ENCODE data around the gene PRKCH.

Gene PRKCH

DNA sequence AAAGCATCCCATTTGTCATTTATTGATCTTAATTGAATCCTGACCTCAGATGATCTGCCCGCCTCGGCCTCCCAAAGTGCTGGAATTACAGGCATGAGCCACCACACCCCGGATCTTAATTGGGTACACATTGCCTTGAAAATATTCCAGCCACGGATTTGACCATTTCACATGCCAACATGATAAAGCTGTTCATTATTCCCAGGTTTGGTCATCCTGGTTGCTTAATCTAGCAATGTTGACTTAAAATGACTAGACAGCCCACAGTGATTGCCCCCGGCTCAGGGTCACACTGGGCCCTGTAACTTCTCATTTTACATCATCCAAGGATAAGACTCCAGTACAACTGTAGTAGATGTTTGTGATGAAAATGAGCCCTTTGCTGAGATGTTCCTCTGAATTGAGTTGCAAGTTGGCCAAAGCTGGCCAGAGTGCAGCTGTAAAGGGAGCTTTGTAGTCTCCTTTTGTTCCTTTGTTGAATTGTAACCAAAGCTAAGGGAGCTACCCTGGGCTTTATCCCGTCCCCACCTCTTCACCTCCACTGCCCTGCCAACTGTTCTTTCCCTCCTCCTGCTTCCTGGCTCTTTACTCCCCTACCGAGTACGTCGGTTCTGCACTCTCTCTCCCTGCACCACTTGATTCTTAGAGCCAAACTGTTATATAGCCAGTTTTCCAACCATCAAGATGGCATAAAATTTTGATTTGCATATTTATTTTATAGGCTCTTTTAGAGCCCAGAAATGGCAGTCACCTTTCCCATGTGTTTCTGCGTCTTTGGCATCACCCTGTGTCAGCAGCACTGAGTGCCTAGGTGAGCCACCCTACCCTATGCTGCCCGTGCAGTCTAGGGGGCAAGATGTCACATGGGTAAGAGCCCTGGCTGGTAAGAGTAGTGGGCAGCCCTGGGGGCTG, 232.6 kb downstream of the PRKCH start:
- DNase-seq (ENCODE audit: low read depth): no peak

- no peak for DNase-seq (ENCODE audit: low read depth)
Measured at GRCh38 chr14:61555056-61555838, 233.9 kb downstream of the PRKCH start.

DNA sequence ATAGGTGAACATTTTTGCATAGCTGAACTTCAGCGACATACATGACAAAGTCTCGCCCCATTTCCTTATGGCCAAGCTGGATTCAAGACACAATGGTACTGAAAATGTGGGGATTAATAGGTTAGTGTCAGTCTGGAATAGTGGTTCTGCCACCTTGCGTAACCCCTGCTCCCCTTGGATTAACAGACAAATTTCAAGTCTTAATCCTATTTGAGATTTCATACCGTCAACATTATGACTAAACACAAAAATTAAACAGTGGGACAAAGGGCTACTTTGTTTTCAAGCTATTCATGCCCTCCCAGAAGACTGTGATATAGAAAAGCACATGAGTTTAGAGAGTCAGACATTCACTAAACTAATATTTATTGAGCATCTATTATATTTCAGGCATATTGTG, 235.1 kb downstream of the PRKCH start:
- DNase-seq (ENCODE audit: low read depth): no peak

DNA sequence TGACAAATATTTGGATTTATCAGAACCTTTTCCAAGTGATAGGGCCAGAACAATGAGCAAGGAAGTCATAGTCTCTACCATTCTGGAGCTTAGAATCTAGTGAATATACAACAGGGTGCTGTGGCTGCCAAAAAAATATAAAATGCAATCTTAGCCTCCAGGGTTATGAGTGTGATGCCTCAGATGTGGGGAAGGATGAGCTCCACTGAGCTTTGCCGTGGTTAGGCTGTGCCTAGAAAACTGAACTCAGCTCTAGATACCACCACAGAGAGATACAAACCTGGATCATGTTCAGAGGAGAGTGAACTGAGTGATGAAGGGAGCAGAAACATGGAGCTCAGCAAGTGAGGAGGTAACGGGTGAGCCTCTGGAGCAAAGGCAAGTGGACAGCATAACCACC, 235.9 kb downstream of the PRKCH start:
- DNase-seq (ENCODE audit: low read depth): no peak

- no peak for DNase-seq (ENCODE audit: low read depth)
Measured at GRCh38 chr14:61557854-61558253, 236.5 kb downstream of the PRKCH start.

DNA sequence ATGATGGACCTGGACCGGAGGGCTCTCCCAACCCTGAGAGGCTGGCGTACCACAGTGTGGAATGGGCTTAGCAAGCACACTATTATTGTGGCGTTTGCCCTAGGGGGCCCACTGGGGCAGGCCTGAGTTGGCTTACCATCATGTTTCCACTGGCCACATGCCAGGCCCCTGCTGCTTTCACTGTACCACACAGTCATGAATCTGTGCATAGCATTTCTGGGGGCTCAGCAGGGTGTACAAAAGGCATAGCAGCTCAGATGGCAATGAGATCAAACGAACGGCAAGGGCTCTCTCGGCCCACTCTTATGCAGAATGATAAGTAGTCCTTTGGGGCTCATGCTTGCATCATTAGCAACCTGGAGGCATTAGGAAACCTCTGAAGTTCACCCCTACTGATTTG, 236.9 kb downstream of the PRKCH start:
- DNase-seq (ENCODE audit: low read depth): no peak

DNA sequence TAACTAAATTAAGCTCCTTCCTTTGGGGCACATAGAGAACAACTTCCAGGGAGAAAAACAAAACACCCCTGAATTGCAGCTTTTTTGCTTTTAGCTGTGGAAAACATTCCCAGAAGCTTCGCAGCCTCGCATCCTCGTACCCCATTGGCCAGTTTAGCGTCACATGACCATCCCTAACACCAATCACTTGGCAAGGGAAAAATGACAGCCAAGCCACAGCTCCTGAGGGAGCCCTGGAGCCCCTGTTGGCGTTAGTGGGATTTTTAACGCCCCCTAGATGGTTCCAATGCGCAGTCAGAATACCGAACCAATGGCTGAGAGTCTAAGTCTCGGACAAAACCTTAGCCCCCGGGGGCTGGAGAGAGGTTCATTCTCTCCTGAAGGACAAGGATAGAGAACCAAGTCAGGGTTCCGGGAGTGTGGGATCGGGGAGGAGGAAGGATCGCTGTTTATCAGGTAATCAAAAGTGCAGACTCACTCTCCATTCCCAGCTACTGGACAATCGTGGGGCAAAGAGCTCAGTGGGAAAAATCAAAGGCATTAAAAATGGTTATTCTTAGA, 238.3 kb downstream of the PRKCH start:
- DNase-seq (ENCODE audit: low read depth): no peak

GRCh38 chr14:61560323-61560722, 238.9 kb downstream of the PRKCH start:
- no peak for DNase-seq (ENCODE audit: low read depth)

- no peak for DNase-seq (ENCODE audit: low read depth)
Measured at GRCh38 chr14:61561104-61561503, 239.7 kb downstream of the PRKCH start.

DNA sequence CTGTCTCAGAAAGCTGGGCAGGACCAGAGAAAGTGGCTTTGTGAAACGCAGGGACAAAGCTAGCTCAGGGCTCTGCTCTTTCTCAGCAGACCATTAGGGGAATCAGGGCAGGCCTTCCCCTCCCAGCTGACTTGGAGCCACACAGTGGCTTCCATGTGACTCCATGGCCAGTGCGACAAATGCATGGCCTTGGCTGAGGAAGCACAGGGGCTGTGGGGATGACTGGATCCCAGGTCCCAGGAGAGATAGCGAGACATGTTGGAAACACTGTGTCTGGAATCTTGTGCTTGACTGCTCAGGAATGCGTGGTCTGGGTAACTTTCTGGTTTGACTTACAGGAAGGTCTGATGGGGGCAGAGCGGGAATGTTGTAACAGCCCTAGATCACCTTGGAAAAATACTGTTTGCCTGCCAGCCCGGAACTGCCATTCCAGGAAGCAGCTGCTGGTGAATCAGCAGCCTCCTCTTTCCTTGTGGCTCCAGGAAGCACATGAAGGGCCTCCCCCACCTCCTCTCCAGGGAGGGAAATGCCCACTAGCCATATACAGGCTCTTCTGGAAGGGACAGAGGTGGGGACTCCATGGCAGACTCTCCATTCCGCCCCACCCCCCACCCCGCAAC, 240.4 kb downstream of the PRKCH start:
- peak; percentile 22 for DNase-seq (ENCODE audit: low read depth)

DNA sequence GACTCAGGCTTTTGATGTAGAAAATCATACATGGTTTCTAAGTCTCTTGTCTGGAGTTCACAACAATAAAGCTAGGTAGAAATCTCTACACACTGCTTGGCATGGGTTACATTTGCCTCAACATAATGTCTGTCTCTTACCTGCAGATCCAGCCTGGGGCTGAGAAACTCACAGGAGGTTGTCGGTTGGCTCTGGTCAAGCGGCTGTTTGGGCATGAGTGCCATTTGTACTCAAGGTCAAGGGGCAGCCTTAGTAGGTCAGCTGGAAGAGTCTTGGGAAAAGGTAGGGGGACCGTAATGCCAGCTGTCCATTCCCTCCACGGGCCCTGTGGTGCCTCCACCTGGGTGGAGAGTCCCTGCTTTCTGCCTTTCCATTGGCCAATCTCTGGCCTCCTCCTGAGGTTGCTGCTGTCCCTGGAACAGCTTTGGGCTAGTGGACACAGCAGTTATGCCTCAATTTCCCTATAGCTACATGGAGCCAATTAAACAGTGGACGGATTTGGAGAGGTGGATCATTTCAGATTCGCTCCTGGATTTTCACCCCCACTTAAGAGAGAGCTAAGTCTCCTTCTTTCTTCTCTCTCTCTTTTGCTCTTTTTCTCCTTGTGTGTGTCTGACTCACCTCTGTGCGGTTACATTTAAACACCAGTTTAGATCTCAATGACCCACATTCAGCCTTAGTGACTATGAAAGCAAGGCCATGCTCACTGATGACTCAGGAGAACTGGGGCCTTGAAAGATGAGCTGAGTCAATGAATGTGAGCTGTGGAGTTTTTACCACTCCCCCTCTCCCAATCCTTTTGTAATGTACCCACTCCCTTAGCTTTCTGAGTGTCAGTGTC, 241.2 kb downstream of the PRKCH start:
- no peak for DNase-seq (ENCODE audit: low read depth)

DNA sequence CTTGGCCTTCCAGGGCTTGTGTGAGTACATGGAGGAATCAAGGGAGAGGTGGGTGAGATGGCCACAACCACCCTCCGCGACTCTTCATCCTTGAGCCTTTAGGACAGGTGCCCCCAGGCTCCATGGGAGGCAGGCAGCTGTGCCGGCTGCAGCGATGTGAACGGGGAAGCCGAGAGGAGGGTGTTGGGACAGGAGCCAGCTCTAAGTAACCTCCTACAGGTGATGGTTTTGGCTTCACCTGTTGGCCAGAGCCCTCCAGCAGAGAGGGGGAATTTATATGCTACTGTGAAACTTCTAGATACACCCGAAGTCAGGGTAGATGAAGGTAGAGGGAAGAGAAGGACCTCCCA, 241.8 kb downstream of the PRKCH start:
- no peak for DNase-seq (ENCODE audit: low read depth)

- DNase-seq (ENCODE audit: low read depth): no peak
Measured at GRCh38 chr14:61563880-61564617, 242.7 kb downstream of the PRKCH start.

DNA sequence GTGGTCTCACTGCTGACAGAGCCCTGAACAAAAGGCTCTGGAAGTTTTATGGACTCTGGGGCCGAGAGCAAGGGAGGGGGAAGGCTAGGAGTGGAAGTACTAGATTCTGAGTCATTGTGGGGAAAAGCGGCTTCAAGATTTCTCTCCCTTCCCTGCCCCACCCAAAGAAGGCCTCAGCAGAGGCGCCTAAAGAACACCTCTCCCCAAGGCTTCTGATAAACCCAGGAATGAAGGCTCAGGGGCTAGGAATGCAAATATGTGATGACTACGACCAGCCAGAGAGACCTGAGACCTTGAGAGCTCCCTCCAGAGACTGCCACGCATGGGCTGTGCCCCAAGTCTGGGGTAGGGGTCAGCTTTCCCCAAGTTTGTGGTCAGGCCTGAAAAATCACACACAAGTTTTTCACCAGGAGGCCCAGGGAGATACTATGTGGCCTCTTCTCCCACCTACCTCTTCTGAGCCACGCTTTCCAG, 243.3 kb downstream of the PRKCH start:
- DNase-seq (ENCODE audit: low read depth): no peak

GRCh38 chr14:61565181-61565580, 243.8 kb downstream of the PRKCH start:
- DNase-seq (ENCODE audit: low read depth): no peak

DNA sequence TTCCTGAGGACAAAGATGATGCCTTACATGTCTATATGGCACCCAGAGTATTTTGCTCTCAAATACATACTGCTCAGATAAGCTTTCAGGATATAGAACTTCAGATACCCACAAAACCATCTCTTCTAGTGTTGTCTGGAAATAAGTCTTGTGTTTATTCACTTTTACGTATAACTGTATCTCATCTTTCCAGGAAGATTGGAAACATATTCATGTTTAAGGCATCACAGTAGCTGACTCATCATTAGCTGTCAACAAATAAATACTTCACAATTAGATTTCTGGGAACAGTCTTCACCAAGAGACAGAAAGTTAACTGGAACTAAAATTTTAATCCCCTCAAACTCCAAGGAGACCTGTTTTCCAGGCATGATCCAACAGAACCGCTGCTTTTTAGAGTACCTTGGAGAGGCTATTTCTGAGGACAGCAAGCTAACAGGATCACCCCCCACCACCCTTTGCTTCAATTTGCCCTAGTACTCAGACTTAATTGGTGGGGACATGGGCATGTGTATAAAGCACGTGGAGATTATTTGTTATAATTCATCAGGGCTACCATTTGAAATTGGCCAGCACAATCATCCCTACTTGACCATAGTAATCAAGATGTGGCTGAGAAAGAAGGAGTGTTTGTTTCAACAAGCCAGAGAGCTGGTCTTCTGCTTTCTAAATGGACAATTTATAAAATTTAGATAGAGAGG, 244.6 kb downstream of the PRKCH start:
- DNase-seq (ENCODE audit: low read depth): no peak

DNA sequence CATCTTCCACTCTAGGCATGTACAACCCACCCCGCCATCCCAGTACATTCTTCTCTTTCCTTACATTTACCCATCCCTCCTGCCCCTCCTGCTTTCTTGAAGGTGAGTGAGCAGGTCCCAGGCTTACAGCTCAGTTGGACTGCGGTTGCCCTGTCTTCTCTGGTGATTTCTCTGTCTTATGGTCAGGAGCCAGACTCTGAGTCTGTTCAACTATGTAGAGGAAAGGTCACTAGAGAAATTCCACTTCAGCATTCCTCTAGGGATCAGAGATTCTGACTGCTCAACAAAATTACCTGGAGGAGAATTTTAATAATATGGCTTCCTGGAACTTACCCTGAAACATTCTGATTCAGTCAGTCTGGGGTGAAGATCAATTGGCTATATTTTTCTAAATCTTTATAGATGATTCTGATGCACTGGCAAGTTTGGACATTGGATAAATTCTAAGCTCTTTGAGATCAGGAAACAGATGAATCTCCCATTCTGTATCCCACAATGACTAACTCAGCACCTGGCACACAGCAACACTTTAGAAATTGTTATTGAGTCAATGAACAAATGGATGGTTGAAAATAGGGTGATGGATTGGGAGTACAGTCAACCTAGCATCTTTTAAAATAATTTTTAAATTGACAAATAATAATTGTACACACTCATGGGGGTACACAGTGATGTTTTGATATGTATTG, 245.3 kb downstream of the PRKCH start:
- DNase-seq (ENCODE audit: low read depth): no peak

- DNase-seq (ENCODE audit: low read depth): no peak
Measured at GRCh38 chr14:61567838-61568571, 246.6 kb downstream of the PRKCH start.

GRCh38 chr14:61568572-61569011, 247.2 kb downstream of the PRKCH start:
- DNase-seq (ENCODE audit: low read depth): no peak
